ENCODE results near the gene PIP4K2A. TPM values are rescaled to one million over a fixed set of nuclear protein-coding genes. Genes with fewer than 3 reads are reported as not detected.

Gene PIP4K2A
- total RNA-seq (2022; extraction: Qiagen RNA extraction): 18.6 to 25.4 TPM (median 20.2 TPM) in 5 replicates

DNA sequence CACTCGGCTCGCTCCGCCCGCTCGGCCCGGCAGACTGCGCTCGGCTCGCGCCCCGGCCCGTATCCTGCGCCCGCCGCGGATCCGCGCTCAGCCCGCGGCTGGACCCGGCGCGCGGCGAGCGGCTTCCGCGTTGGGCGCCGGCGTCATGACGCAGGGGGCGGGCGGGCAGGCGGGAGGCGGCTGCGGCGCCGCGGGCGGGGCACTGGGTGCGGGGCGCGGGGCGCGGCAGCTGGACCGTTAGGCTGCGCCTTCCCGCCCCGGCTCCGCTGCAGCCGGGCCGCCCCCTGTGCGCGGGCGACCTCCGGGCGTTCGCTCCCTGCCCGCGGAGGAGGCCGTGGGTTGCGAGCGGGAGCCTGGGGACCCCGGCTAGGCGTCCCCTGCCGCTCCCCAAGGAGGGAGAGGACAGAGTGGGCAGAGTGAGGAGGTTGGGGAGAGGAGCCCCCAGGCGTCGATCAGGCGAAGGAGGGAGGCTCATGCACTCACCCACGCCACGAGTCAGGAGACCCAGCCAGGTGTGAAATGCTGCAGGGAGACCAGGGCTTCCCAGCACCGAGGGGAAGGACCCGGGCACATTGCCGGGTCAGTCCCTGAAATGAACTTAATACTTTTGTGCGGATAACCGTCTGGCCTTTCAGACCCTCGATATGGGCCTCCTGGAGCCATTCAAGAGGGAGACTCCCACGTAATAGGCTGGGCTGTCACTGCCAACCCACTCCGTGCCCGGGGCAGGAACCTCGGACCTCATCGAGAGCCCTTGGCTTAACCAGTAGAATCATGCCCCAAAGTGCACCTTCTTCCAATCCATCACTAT, at the start of gene PIP4K2A:
Gene PIP4K2A, minus strand, starts transcription at position 100 of the 811 bp plus-strand sequence. CDS start 252 bp downstream, outside the sequence.

Other genes starting within 250 kb of the PIP4K2A start
- gene ARMC3, start 213.5 kb upstream of the PIP4K2A start, total RNA-seq (2022; extraction: Qiagen RNA extraction): 0.35 to 0.74 TPM (median 0.58 TPM) in 5 replicates

Measured in A549 treated with Mapracorat at 1 μM for 4 hours (cell line).